H9 (cell line): ENCODE measurements around the gene SRGAP1. TPM values are rescaled to one million over a fixed set of nuclear protein-coding genes. Genes with fewer than 3 reads are reported as not detected.

Experiments
- DNase-seq: peaks from one replicate; pipeline ENCODE4 v3.0.0-alpha.2; 2017
- H2AFZ ChIP-seq: one replicate; pipeline ENCODE4 v1.6.1; 2013; ENCODE audit warnings: mild to moderate bottlenecking, low read length, control low read depth, moderate library complexity
- H2AK5ac ChIP-seq: 2 replicates; pipeline ENCODE4 v1.6.1; 2013; ENCODE audit warnings: low read length, control low read depth, mixed read lengths; ENCODE audit not compliant: insufficient read length
- H2BK120ac ChIP-seq: one replicate; pipeline ENCODE4 v1.6.1; 2013; ENCODE audit warnings: low read depth, mild to moderate bottlenecking, low read length, control low read depth, inconsistent platforms; ENCODE audit not compliant: poor library complexity, severe bottlenecking
- H2BK12ac ChIP-seq: 2 replicates; pipeline ENCODE4 v1.6.1; 2013; ENCODE audit warnings: low read length, control low read depth, mixed read lengths, low read depth; ENCODE audit not compliant: insufficient read length
- H2BK15ac ChIP-seq: 2 replicates; pipeline ENCODE4 v1.6.1; 2013; ENCODE audit warnings: low read depth, low read length, control low read depth
- H2BK20ac ChIP-seq: one replicate; pipeline ENCODE4 v1.6.1; 2013; ENCODE audit warnings: low read depth, mild to moderate bottlenecking, low read length, control low read depth, inconsistent platforms; ENCODE audit not compliant: poor library complexity, severe bottlenecking
- H2BK5ac ChIP-seq: 2 replicates; pipeline ENCODE4 v1.6.1; 2013; ENCODE audit warnings: low read length, control low read depth, mixed read lengths; ENCODE audit not compliant: insufficient read length
- H3K14ac ChIP-seq: 2 replicates; pipeline ENCODE4 v1.6.1; 2013; ENCODE audit warnings: low read length, control low read depth; ENCODE audit not compliant: insufficient read depth
- H3K18ac ChIP-seq: 2 replicates; pipeline ENCODE4 v1.6.1; 2013; ENCODE audit warnings: low read depth, mild to moderate bottlenecking, mixed read lengths, low read length, control low read depth; ENCODE audit not compliant: insufficient read length
- H3K23ac ChIP-seq: 2 replicates; pipeline ENCODE4 v1.6.1; 2013; ENCODE audit warnings: low read length, control low read depth, mixed read lengths, low read depth; ENCODE audit not compliant: insufficient read length
- H3K23me2 ChIP-seq: 2 replicates; pipeline ENCODE4 v1.6.1; 2013; ENCODE audit warnings: low read depth, mild to moderate bottlenecking, mixed read lengths, low read length, control low read depth; ENCODE audit not compliant: insufficient read length, poor library complexity, severe bottlenecking
- H3K27ac ChIP-seq: 2 replicates; pipeline ENCODE4 v1.5.1; 2013; ENCODE audit warnings: low read length, control low read depth, mixed read lengths, low read depth; ENCODE audit not compliant: insufficient read length
- H3K27me3 ChIP-seq: 2 replicates; pipeline ENCODE4 v1.6.1; 2013; ENCODE audit warnings: low read length, control low read depth, inconsistent platforms; ENCODE audit not compliant: insufficient read depth
- H3K4ac ChIP-seq: 2 replicates; pipeline ENCODE4 v1.6.1; 2013; ENCODE audit warnings: low read depth, mild to moderate bottlenecking, control low read depth, inconsistent platforms, low read length, moderate library complexity
- H3K4me1 ChIP-seq: 2 replicates; pipeline ENCODE4 v1.6.1; 2013; ENCODE audit warnings: low read length, control low read depth, inconsistent platforms; ENCODE audit not compliant: insufficient read depth
- H3K4me2 ChIP-seq: 2 replicates; pipeline ENCODE4 v1.6.1; 2013; ENCODE audit warnings: low read length, control low read depth, mixed read lengths; ENCODE audit not compliant: insufficient read length, insufficient read depth
- H3K56ac ChIP-seq: 2 replicates; pipeline ENCODE4 v1.6.1; 2013; ENCODE audit warnings: low read depth, mild to moderate bottlenecking, mixed read lengths, low read length, control low read depth; ENCODE audit not compliant: insufficient read length
- H3K79me1 ChIP-seq: 2 replicates; pipeline ENCODE4 v1.6.1; 2013; ENCODE audit warnings: low read depth, mild to moderate bottlenecking, moderate library complexity, low read length, control low read depth, inconsistent platforms; ENCODE audit not compliant: insufficient read depth, poor library complexity, severe bottlenecking
- H3K79me2 ChIP-seq: 2 replicates; pipeline ENCODE4 v1.6.1; 2013; ENCODE audit warnings: low read length, control low read depth, inconsistent platforms; ENCODE audit not compliant: insufficient read depth
- H3K9ac ChIP-seq: 2 replicates; pipeline ENCODE4 v1.6.1; 2013; ENCODE audit warnings: low read length, control low read depth, mixed read lengths; ENCODE audit not compliant: insufficient read length; ENCODE audit errors: extremely low read depth
- H3K9me3 ChIP-seq: one replicate; pipeline ENCODE4 v1.6.1; 2013; ENCODE audit warnings: low read depth, low read length, inconsistent platforms; ENCODE audit not compliant: control insufficient read depth
- H3T11ph ChIP-seq: one replicate; pipeline ENCODE4 v1.6.1; 2013; ENCODE audit warnings: mild to moderate bottlenecking, low read length, control low read depth, inconsistent platforms
- H4K20me1 ChIP-seq: one replicate; pipeline ENCODE4 v1.6.1; 2013; ENCODE audit not compliant: control insufficient read depth, insufficient read length, insufficient read depth
- H4K5ac ChIP-seq: 2 replicates; pipeline ENCODE4 v1.6.1; 2013; ENCODE audit warnings: low read depth, mild to moderate bottlenecking, mixed read lengths, low read length, control low read depth; ENCODE audit not compliant: insufficient read length
- H4K8ac ChIP-seq: replicated peaks from 2 replicates; pipeline ENCODE4 v1.6.1; 2013; ENCODE audit warnings: low read length, control low read depth, mixed read lengths, low read depth; ENCODE audit not compliant: insufficient read length
- H4K91ac ChIP-seq: 2 replicates; pipeline ENCODE4 v1.6.1; 2013; ENCODE audit warnings: low read depth, mild to moderate bottlenecking, moderate library complexity, mixed read lengths, low read length, control low read depth; ENCODE audit not compliant: insufficient read length
- H3K27ac Mint-ChIP-seq, 3 experiments: 2 replicates in 2 of 3; 3 replicates in 1 of 3; pipeline ENCODE4 v1.8.0; 2020 to 2021; ENCODE audit warnings: mixed read lengths in 3 of 3, mild to moderate bottlenecking in 1 of 3, moderate library complexity in 1 of 3
- H3K27me3 Mint-ChIP-seq: 2 replicates; pipeline ENCODE4 v1.8.0; 2021; ENCODE audit warnings: low read depth, mild to moderate bottlenecking, moderate library complexity, mixed read lengths
- H3K36me3 Mint-ChIP-seq, 3 experiments: 2 replicates in 2 of 3; 3 replicates in 1 of 3; pipeline ENCODE4 v1.8.0; 2020 to 2021; ENCODE audit warnings: low read depth in 3 of 3, mixed read lengths in 3 of 3; ENCODE audit not compliant: insufficient read depth in 1 of 3
- H3K4me1 Mint-ChIP-seq, 2 experiments: 2 replicates each; pipeline ENCODE4 v1.8.0; 2020; ENCODE audit warnings: mixed read lengths in 2 of 2
- H3K4me3 Mint-ChIP-seq, 2 experiments: 2 replicates in 1 of 2; 3 replicates in 1 of 2; pipeline ENCODE4 v1.8.0; 2020 to 2021; ENCODE audit warnings: mild to moderate bottlenecking in 2 of 2, mixed read lengths in 2 of 2, moderate library complexity in 1 of 2
- H3K9me3 Mint-ChIP-seq, 2 experiments: 2 replicates in 1 of 2; 3 replicates in 1 of 2; pipeline ENCODE4 v1.8.0; 2020; ENCODE audit warnings: mild to moderate bottlenecking in 2 of 2, mixed read lengths in 2 of 2, moderate library complexity in 1 of 2
- CTCF ChIP-seq: fragments of 200-600 bp; sonication (generic); conservative IDR thresholded peaks from 3 replicates; pipeline ENCODE4 v1.8.0; 2021; ENCODE audit warnings: antibody characterized with exemption, mild to moderate bottlenecking
- WGBS: extraction: QIAGEN DNeasy Blood & Tissue Kit; methylation state at CpG from one replicate; pipeline ENCODE4 v1.1.7; 2013; ENCODE audit warnings: missing lambda C conversion rate, low lambda C conversion rate, mixed read lengths; ENCODE audit not compliant: insufficient read length; ENCODE audit errors: extremely low coverage; 5-methylcytosine and 5-hydroxymethylcytosine counted together
- total RNA-seq: library from RNA; stranded (reverse); gene quantifications from 2 replicates; pipeline ENCODE4 v1.2.1, GENCODE V29; 2021

The SRGAP1 gene
- total RNA-seq, 1 experiment from 2014 or later = 4.8 TPM

DNA sequence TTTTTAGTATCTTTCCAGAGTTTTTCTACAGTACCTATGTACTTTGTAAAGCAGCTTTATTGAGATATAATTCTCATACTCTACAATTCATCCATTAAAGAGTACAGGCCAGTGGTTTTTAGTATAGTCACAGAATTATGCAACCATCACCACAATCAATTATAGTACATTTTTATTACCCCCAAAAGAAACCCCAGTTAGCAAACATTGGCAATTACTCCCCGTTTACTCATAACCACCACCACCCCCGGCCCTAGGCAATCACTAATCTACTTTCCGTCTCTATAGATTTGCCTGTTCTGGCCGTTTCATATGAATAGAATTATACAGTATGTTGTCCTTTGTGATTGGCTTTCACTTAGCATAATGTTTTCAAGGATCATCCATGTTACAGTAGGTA is 257.8 kb downstream of the SRGAP1 start:
- WGBS = no CpG with 5 or more reads among the region's 4 CpGs
- DNase-seq = no peak
- Mint-ChIP-seq H3K4me3 (no peak overlapping the region), H3K9me3 (no peaks in the 10 kb centered on the region), H3K27ac (no peak overlapping the region; a peak in 1 of 7 replicates), H3K36me3 (peaks cover 0 to 5% (median 0%) of the 10 kb centered on the region in 3 experiments; a peak in 2 of 7 replicates), H3K4me1 (no peaks in the 10 kb centered on the region), H3K27me3 (no peaks in the 10 kb centered on the region)
- Histone ChIP-seq H2BK5ac (no peak overlapping the region), H3K23me2 (no peaks in the 10 kb centered on the region), H2BK120ac (no peak overlapping the region), H4K20me1 (no peaks in the 10 kb centered on the region), H3T11ph (no peak overlapping the region), H3K4ac (no peak overlapping the region), H2AFZ (no peak overlapping the region), H4K5ac (no peak overlapping the region), H4K91ac (no peak overlapping the region), H3K27ac (no peak overlapping the region), H3K27me3 (no peaks in the 10 kb centered on the region), H4K8ac (no peak overlapping the region), H3K56ac (no peak overlapping the region), H2BK12ac (no peak overlapping the region), H3K4me1 (no peaks in the 10 kb centered on the region), H3K79me1 (no peaks in the 10 kb centered on the region), H3K4me2 (no peak overlapping the region), H2BK15ac (no peak overlapping the region), H3K79me2 (no peaks in the 10 kb centered on the region), H3K9ac (no peak overlapping the region), H3K23ac (no peak overlapping the region), H2BK20ac (no peak overlapping the region), H3K14ac (no peak overlapping the region), H2AK5ac (no peak overlapping the region), H3K18ac (no peak overlapping the region), H3K9me3 (no peaks in the 10 kb centered on the region)
- TF ChIP-seq CTCF = no peak
